TTC549 (cell line): ENCODE data around the gene SLC9A7.

ENCODE experiments used
- FAIRE-seq: peaks from 2 replicates; lab custom pipeline; 2012; peaks lifted over from hg19 to GRCh38; lab: Jason Lieb, UNC

SLC9A7 gene

GRCh38 chrX:46572340-46572936 lies 186.5 kb downstream of the SLC9A7 start:
- FAIRE-seq = no peak

- FAIRE-seq = no peak
Measured at GRCh38 chrX:46571423-46572339, 187.2 kb downstream of the SLC9A7 start.

DNA sequence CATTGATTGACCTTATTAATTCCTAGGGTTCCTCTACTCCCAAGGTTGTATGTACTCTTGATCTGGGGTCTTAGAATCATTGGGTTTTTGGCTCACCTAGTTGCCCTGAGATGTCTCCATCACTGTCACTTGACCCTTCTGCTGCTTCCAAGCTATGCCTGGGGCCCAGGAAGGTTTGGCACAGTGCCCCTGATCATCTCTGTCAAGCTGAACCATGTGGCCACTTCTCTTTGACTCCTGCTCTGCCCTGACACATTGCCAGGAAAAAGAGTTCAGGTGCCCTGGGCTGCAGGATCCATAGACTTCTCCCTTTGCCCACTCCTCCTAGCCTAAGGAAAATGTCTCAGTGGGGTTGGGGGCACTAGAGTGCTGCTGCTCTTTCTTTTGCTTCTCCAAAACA lies 189.3 kb downstream of the SLC9A7 start:
- no peak for FAIRE-seq

DNA sequence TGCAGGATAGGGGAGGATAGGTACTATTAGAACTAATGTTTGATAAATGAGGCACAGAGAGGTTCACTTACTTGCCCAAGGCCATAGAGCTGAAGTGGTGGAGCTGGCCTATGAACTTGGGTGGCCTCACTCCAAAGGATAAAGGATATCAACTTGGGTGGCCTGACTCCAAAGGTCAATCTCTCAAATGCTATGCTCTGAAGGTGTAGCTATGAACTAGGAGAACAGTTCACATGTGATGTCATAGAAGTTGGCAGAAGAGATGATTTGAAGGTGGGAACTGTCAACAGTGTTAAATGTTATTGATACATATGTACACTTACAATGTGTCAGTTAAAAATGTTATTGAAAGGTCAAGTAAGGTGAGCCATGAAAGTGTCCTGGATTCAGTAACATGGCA lies 191.5 kb downstream of the SLC9A7 start:
- FAIRE-seq = no peak

DNA sequence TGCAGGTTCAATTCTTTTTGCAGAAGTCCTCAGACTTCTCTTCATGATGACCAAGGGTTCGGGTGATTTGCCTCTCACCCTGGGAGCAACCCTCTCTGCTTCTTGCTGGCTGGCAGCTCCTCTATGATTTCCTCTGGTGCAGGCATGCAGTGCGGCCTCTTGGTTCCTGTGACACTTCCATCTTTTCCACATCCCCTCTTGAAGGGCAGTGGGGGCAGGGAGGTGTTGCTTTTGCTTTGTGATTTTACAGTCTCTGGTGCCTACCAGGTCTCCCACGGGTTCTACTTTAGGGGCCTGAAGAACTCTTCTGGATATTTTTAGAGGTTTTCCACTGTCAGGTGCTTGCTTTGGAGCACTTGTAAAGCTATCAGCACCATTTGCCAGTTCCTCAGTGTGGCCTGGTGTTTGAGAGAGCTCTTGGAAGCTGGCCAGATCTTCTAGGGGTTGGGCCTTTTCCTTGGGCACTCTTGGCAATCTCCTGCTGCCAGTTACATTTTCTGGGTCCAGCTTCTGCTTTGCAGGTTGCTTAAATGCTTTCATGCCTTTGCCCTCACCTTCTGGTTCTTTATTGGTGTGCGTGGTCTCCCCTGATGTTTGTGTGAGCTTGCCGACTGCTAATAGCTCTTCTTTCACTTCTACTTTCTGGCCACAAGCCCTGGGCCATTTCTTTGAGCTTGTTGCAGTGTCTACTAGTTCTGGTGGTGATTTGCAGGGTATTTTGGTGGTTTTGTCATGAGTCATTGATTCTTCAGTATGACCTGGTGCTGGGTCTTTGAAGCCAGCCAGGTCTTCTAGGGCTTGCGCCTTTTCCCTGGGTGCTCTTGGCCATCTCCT lies 196.9 kb downstream of the SLC9A7 start:
- no peak for FAIRE-seq

DNA sequence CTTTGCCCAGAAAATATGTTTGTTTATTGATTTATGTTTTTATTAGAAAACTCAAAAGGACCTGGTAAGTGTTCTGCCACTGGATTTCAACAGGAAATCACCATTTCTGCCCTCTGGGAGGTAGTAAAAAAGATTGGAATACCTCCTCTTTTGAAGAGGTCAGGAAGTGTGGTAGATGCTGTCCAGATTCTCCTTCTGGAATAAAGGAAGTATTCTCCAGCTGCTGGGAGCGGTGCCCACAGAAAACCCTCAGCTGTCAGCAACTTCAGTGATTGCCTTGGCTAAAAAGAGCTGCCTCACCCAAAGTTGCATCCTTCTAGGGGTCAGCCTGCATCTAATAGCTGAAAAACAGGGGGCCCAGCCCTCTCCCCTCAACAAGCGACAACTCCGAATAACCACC lies 199.9 kb downstream of the SLC9A7 start:
- no peak for FAIRE-seq

DNA sequence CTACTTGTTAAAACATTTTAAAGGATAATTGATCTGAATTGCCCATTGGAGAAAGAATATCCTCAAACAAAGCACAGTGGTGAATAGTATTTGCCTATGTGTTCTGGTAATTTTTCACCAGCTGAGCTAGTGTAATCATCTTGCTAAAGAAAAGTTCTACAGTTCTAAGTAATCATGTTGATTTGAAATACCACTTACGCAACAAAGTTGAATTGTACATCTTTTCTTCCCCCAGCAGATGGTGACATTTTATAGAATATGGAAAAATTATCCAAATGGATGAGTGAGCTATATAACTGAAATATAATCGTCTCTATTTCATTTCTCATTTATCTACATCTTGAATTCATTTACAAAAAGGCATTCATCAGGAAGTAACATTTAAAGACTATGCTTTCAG lies 204.0 kb downstream of the SLC9A7 start:
- no peak for FAIRE-seq

GRCh38 chrX:46553935-46554334 lies 205.0 kb downstream of the SLC9A7 start:
- no peak for FAIRE-seq

- no peak for FAIRE-seq
Measured at GRCh38 chrX:46551494-46552128, 207.3 kb downstream of the SLC9A7 start.

DNA sequence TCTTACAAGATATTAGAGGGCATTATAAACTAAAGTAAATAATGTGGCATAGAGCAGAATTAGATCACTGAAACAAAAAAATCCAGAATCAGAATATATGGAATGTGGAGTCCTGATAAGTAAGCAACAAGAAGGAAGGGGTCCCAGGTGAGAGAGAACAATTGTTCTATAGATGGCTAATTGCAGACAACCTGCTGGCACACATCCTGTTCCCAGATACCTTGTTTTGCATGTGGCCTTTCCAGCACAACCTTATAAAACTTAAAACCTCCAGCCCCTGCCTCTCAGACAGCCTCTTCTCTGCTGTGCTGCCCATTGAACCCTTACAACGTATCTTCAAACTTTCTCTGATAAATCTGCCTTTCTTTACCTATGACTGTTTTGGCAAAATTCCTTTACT lies 209.0 kb downstream of the SLC9A7 start:
- no peak for FAIRE-seq
